ENCODE data around the gene TOMM40.
"Not testable (repeated sequence)": the region's sequence is repeated elsewhere in the genome, so short reads cannot be mapped to it uniquely, and the experiment has no call there.

TOMM40 gene

DNA sequence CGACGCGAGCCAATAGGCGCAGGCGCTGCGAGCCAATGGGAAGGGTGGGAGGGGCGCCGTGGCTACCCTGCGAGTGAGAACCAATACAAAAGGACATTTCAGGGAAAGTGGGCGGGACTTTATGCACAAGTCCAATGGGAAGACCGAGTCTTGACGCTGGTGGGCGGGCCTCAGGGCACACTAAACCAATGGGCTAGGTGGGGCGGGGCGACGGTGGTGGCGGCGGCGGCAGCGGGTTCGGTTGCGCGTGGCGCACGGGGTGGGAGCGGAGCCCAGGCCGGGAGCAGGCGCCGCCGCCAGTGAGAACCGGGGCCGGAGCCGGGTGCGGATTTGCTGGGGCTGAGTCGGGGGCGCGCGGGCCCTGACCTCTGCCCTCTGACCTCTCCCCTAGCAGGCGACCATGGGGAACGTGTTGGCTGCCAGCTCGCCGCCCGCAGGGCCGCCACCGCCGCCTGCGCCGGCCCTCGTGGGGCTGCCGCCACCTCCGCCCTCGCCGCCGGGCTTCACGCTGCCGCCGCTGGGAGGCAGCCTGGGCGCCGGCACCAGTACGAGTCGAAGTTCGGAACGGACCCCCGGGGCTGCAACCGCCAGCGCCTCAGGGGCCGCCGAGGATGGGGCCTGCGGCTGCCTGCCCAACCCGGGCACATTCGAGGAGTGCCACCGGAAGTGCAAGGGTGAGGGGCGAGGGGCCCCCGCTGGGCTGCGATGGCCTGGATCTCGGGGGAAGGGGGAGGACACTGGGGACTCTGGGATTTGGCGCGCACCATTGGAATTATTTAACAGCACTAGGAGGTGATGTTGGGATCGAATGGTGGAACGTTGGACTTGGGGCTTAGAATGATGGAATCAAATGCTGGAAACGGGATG lies at the start of gene TOMM40:
TSS of gene TOMM40 (plus strand) at position 239 of the 867 bp plus-strand sequence. CDS start at position 401, 162 bp downstream.
- peak; percentile 100 for DNase-seq (ENCODE audit: low read depth)

- DNase-seq (ENCODE audit: low read depth) = no peak
Observed at GRCh38 chr19:44845286-44845611, 45.8 kb upstream of the TOMM40 start.

DNA sequence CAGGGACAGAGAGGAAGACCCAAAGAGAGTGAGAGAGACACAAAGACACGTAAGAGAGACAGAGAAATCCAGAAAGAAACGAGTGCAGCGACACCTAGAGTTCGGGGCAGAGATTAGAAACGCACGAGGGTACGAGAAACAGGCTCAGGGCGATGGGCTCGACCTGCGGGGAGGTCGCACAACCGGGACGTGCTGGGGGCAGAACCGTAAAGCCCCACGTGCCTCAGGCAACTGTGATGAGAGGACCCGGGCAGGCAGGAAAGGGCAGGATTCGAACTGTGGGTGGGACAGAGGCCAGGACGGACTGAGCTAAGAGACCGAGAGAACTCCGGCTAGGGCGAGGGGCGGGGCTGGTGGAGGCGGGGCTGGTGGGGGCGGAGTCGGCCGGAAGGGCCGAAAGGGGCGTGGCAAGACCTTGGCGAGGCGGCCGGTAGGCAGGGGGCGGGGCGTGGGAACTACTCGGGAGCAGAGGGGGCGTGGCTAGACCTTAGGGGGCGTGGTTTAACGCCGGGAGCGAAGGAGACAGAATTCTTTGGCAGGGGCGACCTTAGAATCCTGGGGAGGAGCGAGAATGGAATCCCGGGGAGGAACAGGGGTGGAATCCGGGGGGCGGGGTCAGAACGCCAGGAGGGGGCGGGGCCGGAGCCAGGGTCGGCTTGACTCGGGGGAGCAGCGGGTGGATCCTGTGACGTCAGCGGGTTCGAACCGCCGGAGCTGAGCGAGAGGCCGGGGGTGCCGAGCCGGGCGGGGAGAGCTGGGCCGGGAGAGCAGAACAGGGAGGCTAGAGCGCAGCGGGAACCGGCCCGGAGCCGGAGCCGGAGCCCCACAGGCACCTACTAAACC lies 45.2 kb upstream of the TOMM40 start, which contains the start of gene NECTIN2:
TSS of gene NECTIN2 (plus strand) at position 686 of the 843 bp plus-strand sequence. CDS start 229 bp downstream, outside the sequence.
- DNase-seq (ENCODE audit: low read depth) = peak; percentile 60

- DNase-seq (ENCODE audit: low read depth) = no peak
Observed at GRCh38 chr19:44846455-44847143, 44.5 kb upstream of the TOMM40 start.

GRCh38 chr19:44847144-44848035 lies 43.7 kb upstream of the TOMM40 start:
- no peak for DNase-seq (ENCODE audit: low read depth)

- no peak for DNase-seq (ENCODE audit: low read depth)
Observed at GRCh38 chr19:44848036-44848811, 42.8 kb upstream of the TOMM40 start.

- DNase-seq (ENCODE audit: low read depth) = no peak
Observed at GRCh38 chr19:44848812-44849447, 42.1 kb upstream of the TOMM40 start.

GRCh38 chr19:44850641-44851109 lies 40.4 kb upstream of the TOMM40 start:
- no peak for DNase-seq (ENCODE audit: low read depth)

DNA sequence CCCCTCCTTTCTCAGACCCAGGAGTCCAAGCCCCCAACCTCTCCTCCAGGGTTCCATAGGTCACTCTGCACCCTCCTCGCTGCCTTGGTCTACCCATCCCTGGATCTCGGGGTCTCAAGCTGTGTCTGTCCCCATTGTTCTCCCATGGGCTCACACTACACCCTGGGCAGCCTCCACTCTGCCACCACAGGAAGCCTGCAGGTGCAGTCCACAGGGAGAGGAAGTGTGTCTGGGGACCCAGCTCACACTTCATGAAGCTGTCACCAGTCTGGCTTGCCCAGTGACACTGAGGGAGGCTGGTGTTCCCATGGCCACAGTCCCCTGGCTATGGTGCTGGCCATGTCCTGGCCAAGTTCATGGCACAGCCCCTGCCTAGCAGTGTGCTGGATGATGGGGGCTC lies 39.6 kb upstream of the TOMM40 start:
- DNase-seq (ENCODE audit: low read depth) = no peak

DNA sequence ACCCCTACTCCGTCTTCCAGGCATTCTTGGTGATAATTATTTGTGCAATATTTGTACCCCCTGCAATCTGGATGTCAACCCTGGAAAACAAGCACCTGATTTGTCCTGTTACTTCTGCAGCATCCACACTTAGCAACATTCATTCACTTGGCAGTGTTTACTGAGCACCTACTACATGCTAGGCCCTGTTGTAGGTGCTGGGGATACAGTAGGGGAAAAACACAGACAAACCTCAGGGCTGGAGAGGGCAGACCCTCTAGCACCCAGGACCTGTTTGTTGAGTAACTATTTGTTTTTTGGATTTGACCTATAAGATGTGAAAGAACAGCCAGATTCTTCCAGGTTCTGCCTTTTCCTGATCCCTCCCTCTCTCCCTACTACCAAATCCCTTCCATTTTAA lies 35.4 kb upstream of the TOMM40 start:
- no peak for DNase-seq (ENCODE audit: low read depth)

- no peak for DNase-seq (ENCODE audit: low read depth)
Observed at GRCh38 chr19:44856421-44857083, 34.5 kb upstream of the TOMM40 start.

DNA sequence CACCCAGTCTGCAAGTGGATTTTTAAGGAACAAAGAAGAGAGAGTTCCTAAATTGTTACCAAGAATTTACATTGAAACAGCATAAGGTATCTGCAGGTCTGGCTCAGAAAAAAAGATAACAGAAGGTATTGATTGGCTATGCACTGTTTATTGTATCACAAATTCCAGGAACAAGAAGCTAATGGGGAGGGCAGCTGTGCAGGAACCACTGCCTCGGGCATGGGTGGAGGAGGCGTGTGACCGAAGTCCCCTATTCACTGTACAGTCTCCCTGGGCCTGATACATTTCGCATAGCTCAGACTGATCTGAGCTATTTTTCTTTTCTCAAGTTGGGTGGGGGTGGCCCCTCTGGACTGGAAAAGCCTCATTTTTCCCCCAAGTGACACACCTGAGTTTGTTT lies 33.2 kb upstream of the TOMM40 start:
- DNase-seq (ENCODE audit: low read depth) = no peak

- not testable (repeated sequence) for DNase-seq (ENCODE audit: low read depth)
Observed at GRCh38 chr19:44861576-44861975, 29.5 kb upstream of the TOMM40 start.

- no peak for DNase-seq (ENCODE audit: low read depth)
Observed at GRCh38 chr19:44863990-44864389, 27.1 kb upstream of the TOMM40 start.

- no peak for DNase-seq (ENCODE audit: low read depth)
Observed at GRCh38 chr19:44865196-44865767, 25.8 kb upstream of the TOMM40 start.

- no peak for DNase-seq (ENCODE audit: low read depth)
Observed at GRCh38 chr19:44866664-44867063, 24.4 kb upstream of the TOMM40 start.

DNA sequence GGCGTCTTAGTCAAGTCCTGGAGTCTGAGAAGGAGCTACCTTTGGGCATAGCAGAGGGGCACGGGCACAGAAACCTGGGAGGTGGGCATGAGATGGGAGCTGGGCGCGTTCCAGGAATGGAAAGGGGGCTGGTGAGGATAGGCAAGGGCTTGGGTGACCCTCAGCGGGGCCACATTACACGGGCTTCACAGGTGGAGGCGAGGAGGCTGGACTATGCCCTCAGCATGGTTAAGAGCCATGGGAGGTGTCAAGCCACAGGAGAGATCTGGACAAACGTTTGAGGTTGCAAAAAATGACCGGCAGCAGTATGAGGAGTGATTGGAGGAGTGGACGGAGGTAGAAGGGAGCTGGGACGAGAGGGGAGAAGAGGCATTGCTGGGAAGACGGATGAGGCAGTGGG lies 23.5 kb upstream of the TOMM40 start:
- DNase-seq (ENCODE audit: low read depth) = no peak

- no peak for DNase-seq (ENCODE audit: low read depth)
Observed at GRCh38 chr19:44869733-44870470, 21.2 kb upstream of the TOMM40 start.

Measured in stimulated activated CD8-positive, alpha-beta memory T cell treated with anti-CD3 and anti-CD28 coated beads, Interleukin-12 subunit alpha, Interleukin-12 subunit beta, amount 100 ng/mL, for 4 hours (primary cell).